ENCODE results near the gene MRO.

GRCh38 chr18:50825621-50826020 is 5.8 kb upstream of the MRO start:
- TF ChIP-seq TCF12 (IDR thresholded peaks at IDR 0.05; ENCODE audit: low read depth, low read length) (no peak), RAD21 (IDR thresholded peaks at IDR 0.05 in 1 of 2, conservative IDR thresholded peaks at IDR 0.05 in 1 of 2; ENCODE audit: low read depth in 2 of 2, low read length in 2 of 2) (no peak), EP300 (IDR thresholded peaks at IDR 0.05; ENCODE audit: borderline replicate concordance in 1 of 2, low read depth in 2 of 2, low read length in 2 of 2) (no peak), SIN3A (conservative IDR thresholded peaks at IDR 0.05 in 1 of 2, IDR thresholded peaks at IDR 0.05 in 1 of 2; ENCODE audit: low read depth in 1 of 2, low read length in 2 of 2) (no peak), TAF1 (IDR thresholded peaks at IDR 0.05; ENCODE audit: low read depth, low read length) (no peak), CEBPB (IDR thresholded peaks at IDR 0.05; ENCODE audit: low read depth, low read length) (no peak), MAFK (IDR thresholded peaks at IDR 0.05; ENCODE audit: low read depth, low read length) (no peak)
